HEK293T (cell line): ENCODE data around the gene ITGA3.

Experiments
- BHLHE40 ChIP-seq: fragments of 450-650 bp; IDR thresholded peaks from 2 replicates; pipeline ENCODE4 v1.6.1; 2016; ENCODE audit warnings: mild to moderate bottlenecking, moderate library complexity, borderline replicate concordance
- CTBP1 ChIP-seq: fragments of 450-650 bp; IDR thresholded peaks from 2 replicates; pipeline ENCODE4 v1.6.1; 2016; ENCODE audit warnings: borderline replicate concordance
- FOXA1 ChIP-seq: fragments of 450-650 bp; IDR thresholded peaks from 2 replicates; pipeline ENCODE4 v1.6.1; 2016; ENCODE audit warnings: mild to moderate bottlenecking
- FOXK2 ChIP-seq: fragments of 450-650 bp; IDR thresholded peaks from 2 replicates; pipeline ENCODE4 v1.6.1; 2016; ENCODE audit warnings: mild to moderate bottlenecking
- FOXM1 ChIP-seq: fragments of 450-650 bp; IDR thresholded peaks from 2 replicates; pipeline ENCODE4 v1.6.1; 2017; ENCODE audit warnings: mild to moderate bottlenecking, borderline replicate concordance
- HDGF ChIP-seq: fragments of 450-650 bp; IDR thresholded peaks from 2 replicates; pipeline ENCODE4 v1.6.1; 2017; ENCODE audit warnings: antibody characterized with exemption, borderline replicate concordance
- L3MBTL2 ChIP-seq: fragments of 450-650 bp; conservative IDR thresholded peaks from 2 replicates; pipeline ENCODE4 v1.6.1; 2016; ENCODE audit warnings: mild to moderate bottlenecking
- LEF1 ChIP-seq: fragments of 450-650 bp; IDR thresholded peaks from 2 replicates; pipeline ENCODE4 v1.6.1; 2017; ENCODE audit warnings: mild to moderate bottlenecking, borderline replicate concordance
- PKNOX1 ChIP-seq: fragments of 450-650 bp; IDR thresholded peaks from 2 replicates; pipeline ENCODE4 v1.6.1; 2016
- SP1 ChIP-seq: fragments of 450-650 bp; IDR thresholded peaks from 2 replicates; pipeline ENCODE4 v1.6.1; 2017
- TARDBP ChIP-seq: fragments of 450-650 bp; IDR thresholded peaks from 2 replicates; pipeline ENCODE4 v1.6.1; 2016
- ZNF384 ChIP-seq: fragments of 450-650 bp; IDR thresholded peaks from 2 replicates; pipeline ENCODE4 v1.6.1; 2016

- TF ChIP-seq FOXK2 (no peak), ZNF384 (no peak), BHLHE40 (no peak), L3MBTL2 (no peak), SP1 (no peak), LEF1 (no peak), PKNOX1 (no peak), FOXM1 (no peak), CTBP1 (no peak), TARDBP (no peak), FOXA1 (no peak), HDGF (no peak)
Observed at GRCh38 chr17:50098583-50098982, 42.7 kb downstream of the ITGA3 start.
